ENCODE data around the gene RBM39. TPM values are rescaled to one million over a fixed set of nuclear protein-coding genes. Genes with fewer than 3 reads are reported as not detected.
A peak's percentile ranks its signal among the peaks of the same experiment; 100 is the strongest.

The RBM39 gene
- total and polyA plus RNA-seq, 9 of the 15 experiments (the other 6 are each of a cell fraction or from before 2014, with no cell fraction given), result 143 to 319 (median 228) TPM

- no peak for TF ChIP-seq CTCFL (IDR thresholded peaks at IDR 0.05; ENCODE audit: borderline replicate concordance, insufficient read depth, low read depth, low read length, poor library complexity, severe bottlenecking)
- TF ChIP-seq EGR1 (conservative IDR thresholded peaks at IDR 0.05), result peak; percentile 75
- no peak for TF ChIP-seq ZNF740 (CRISPR knock-in tag; IDR thresholded peaks at IDR 0.05)
- no peak; a peak in 1 of 4 replicates for TF ChIP-seq ZNF740 (tag; IDR thresholded peaks at IDR 0.05)
- 0 out of 2 replicates have a peak, but pooled peaks have one; percentile 2 for TF ChIP-seq ATF6 (CRISPR knock-in tag; IDR thresholded peaks at IDR 0.05)
- no peak for TF ChIP-seq TAL1 (IDR thresholded peaks at IDR 0.05)
- no peak for TF ChIP-seq PCBP2 (IDR thresholded peaks at IDR 0.05; ENCODE audit: low read depth, low read length, poor library complexity, severe bottlenecking)
- no peak for TF ChIP-seq BDP1 (IDR thresholded peaks at IDR 0.05; ENCODE audit: insufficient read depth, insufficient read length)
- no peak for TF ChIP-seq KDM1A (IDR thresholded peaks at IDR 0.05)
- no peak; the same call in 1 of the 2 replicates for TF ChIP-seq SUPT5H (IDR thresholded peaks at IDR 0.05)
- peak; percentile 41; the same call in 1 of the 2 replicates for TF ChIP-seq PKNOX1 (IDR thresholded peaks at IDR 0.05)
- TF ChIP-seq ZBTB5 (IDR thresholded peaks at IDR 0.05), result 0 out of 2 replicates have a peak, but pooled peaks have one; percentile 11
- TF ChIP-seq DDX20 (tag; IDR thresholded peaks at IDR 0.05; ENCODE audit: low read depth), result no peak
- TF ChIP-seq FOSL1 (tag; conservative IDR thresholded peaks at IDR 0.05), result no peak
- TF ChIP-seq SIN3B (IDR thresholded peaks at IDR 0.05; ENCODE audit: low read depth), result no peak
- no peak for TF ChIP-seq PTRF (tag; IDR thresholded peaks at IDR 0.05)
- TF ChIP-seq BHLHE40 (IDR thresholded peaks at IDR 0.05; ENCODE audit: low read length), result no peak; the same call in 1 of the 2 replicates
- no peak for TF ChIP-seq BRD4 (IDR thresholded peaks at IDR 0.05)
- no peak for TF ChIP-seq FOXP1 (CRISPR knock-in tag; IDR thresholded peaks at IDR 0.05)
These were observed 78.3 kb downstream of the RBM39 start (continued) for GRCh38 chr20:35663516-35664465.
